ENCODE results near the gene NUP153.

Gene NUP153

GRCh38 chr6:17700421-17701416 is 6.0 kb downstream of the NUP153 start:
- Histone ChIP-seq H3K36me3 (peaks cover 40% of the 10 kb centered on the region), H3K4me2 (peak overlapping the region; percentile 94), H3K4me3 (peak overlapping the region; percentile 14; the same call in 1 of the 2 replicates), H3K27ac (peak overlapping the region; percentile 65), H4K20me1 (peaks cover 92% of the 10 kb centered on the region), H3K27me3 (no peaks in the 10 kb centered on the region), H3K9me3 (peaks cover 16% of the 10 kb centered on the region), H3K4me1 (peaks cover 55% of the 10 kb centered on the region), H3K9ac (peak overlapping the region; percentile 53; the same call in 1 of the 2 replicates)
- no peak for TF ChIP-seq Cebpa-rat (IDR thresholded peaks at IDR 0.05)

DNA sequence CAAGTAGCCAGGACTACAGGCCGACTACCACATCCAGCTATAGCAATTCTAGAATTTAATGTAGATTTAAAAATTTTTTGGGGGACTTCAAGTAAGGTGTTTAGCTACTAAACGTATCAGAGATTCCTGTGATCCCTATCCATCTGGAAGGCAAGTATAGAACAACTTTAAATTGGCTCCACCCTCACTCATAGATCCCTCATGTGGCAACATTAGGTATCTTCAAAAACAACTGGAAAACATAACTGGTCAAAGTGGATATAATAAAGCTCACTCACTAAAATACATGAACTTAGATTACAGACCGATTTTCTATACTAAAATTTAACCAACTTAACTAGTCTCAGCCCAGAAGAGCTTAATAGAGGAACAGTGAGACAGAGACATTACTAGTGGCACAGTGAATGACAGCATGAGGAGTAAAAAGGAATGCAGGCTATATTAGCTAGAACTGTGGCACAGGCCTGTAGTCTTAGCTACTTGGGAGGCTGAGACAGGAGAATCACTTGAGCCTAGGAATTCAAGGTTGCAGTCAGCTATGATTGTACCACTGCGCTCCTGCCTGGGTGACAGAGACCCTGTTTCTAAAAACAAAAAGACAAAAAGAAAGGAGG is 14.7 kb downstream of the NUP153 start:
- no peak for TF ChIP-seq Cebpa-rat (IDR thresholded peaks at IDR 0.05)
- H3K4me2 ChIP-seq: no peak overlapping the region
- peaks cover 81% of the 10 kb centered on the region for H3K36me3 ChIP-seq
- H3K9ac ChIP-seq: no peak overlapping the region
- H3K4me3 ChIP-seq: no peak overlapping the region
- no peaks in the 10 kb centered on the region for H3K27me3 ChIP-seq
- peaks cover 13% of the 10 kb centered on the region; the same call in 1 of the 2 replicates for H3K9me3 ChIP-seq
- peaks cover 6% of the 10 kb centered on the region; the same call in 1 of the 2 replicates for H3K4me1 ChIP-seq
- H3K27ac ChIP-seq: no peak overlapping the region
- peaks cover 100% of the 10 kb centered on the region for H4K20me1 ChIP-seq

GRCh38 chr6:17688481-17688880 is 18.2 kb downstream of the NUP153 start:
- peaks cover 85% of the 10 kb centered on the region for H3K36me3 ChIP-seq
- TF ChIP-seq Cebpa-rat (IDR thresholded peaks at IDR 0.05): no peak
- peaks cover 96% of the 10 kb centered on the region for H4K20me1 ChIP-seq
- no peak overlapping the region for H3K27ac ChIP-seq
- no peak overlapping the region for H3K9ac ChIP-seq
- H3K4me2 ChIP-seq: no peak overlapping the region
- H3K9me3 ChIP-seq: peaks cover 9% of the 10 kb centered on the region; the same call in 1 of the 2 replicates
- no peak overlapping the region for H3K4me3 ChIP-seq
- peaks cover 6% of the 10 kb centered on the region; the same call in 1 of the 2 replicates for H3K4me1 ChIP-seq
- H3K27me3 ChIP-seq: no peaks in the 10 kb centered on the region

DNA sequence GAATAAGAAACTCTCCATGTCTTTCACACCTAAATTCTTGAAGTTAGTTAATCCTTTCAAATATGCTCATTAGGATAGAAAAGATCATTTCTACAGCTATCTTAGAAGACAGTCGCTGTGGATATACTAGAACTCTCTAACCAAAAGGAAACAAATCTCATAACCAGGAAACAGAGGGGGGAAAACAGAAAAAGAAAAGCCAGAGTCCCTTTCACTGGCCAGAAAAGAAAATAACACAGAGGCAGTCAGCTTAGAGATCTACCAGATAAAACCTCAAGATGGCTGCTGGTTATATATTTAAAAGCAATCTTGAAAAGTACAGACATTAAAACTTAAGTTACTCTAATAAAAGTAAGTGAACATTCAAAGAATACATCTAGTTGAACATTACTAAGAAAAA is 19.6 kb downstream of the NUP153 start:
- H3K9me3 ChIP-seq: peaks cover 5% of the 10 kb centered on the region; the same call in 1 of the 2 replicates
- peaks cover 96% of the 10 kb centered on the region for H4K20me1 ChIP-seq
- H3K36me3 ChIP-seq: peaks cover 89% of the 10 kb centered on the region

GRCh38 chr6:17684134-17684533 is 22.6 kb downstream of the NUP153 start:
- Histone ChIP-seq H3K4me2 (no peak overlapping the region), H3K4me1 (0 out of 2 replicates have a peak, but pooled peaks cover 5% of the 10 kb centered on the region), H3K9ac (no peak overlapping the region), H3K27ac (no peak overlapping the region), H4K20me1 (peaks cover 96% of the 10 kb centered on the region), H3K4me3 (no peak overlapping the region), H3K36me3 (peaks cover 92% of the 10 kb centered on the region), H3K27me3 (no peaks in the 10 kb centered on the region), H3K9me3 (peaks cover 5% of the 10 kb centered on the region; the same call in 1 of the 2 replicates)
- TF ChIP-seq Cebpa-rat (IDR thresholded peaks at IDR 0.05): no peak

More for the DNA sequence above, 19.6 kb downstream of the NUP153 start:
- Histone ChIP-seq H3K4me2 (no peak overlapping the region), H3K4me1 (peaks cover 11% of the 10 kb centered on the region; the same call in 1 of the 2 replicates), H3K27me3 (no peaks in the 10 kb centered on the region), H3K9ac (no peak overlapping the region), H3K4me3 (no peak overlapping the region), H3K27ac (no peak overlapping the region)
- no peak for TF ChIP-seq Cebpa-rat (IDR thresholded peaks at IDR 0.05)

DNA sequence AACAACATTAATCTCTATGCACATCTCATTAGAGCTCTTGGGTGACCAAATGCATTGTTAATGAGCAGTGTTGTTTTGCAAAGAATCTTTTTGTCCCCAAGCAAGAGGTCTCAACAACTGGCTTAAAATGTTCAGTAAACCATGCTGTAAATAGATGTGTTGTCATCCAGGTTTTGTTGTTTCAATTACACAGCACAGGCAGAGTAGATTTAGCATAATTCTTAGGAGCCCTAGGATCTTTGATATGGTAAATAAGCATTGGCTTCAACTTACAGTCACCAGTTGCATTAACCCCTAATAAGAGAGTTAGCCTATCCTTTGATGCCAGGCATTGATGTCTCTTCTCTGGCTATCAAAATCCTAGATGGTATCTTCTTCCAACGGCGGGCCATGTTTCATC is 23.3 kb downstream of the NUP153 start:
- Histone ChIP-seq H3K4me2 (no peak overlapping the region), H3K4me3 (no peak overlapping the region), H4K20me1 (peaks cover 96% of the 10 kb centered on the region)

GRCh38 chr6:17679726-17680125 is 27.0 kb downstream of the NUP153 start:
- H4K20me1 ChIP-seq: peaks cover 100% of the 10 kb centered on the region
- peaks cover 92% of the 10 kb centered on the region for H3K36me3 ChIP-seq

More for the DNA sequence above, 23.3 kb downstream of the NUP153 start:
- Histone ChIP-seq H3K36me3 (peaks cover 90% of the 10 kb centered on the region), H3K27me3 (no peaks in the 10 kb centered on the region), H3K9me3 (peaks cover 5% of the 10 kb centered on the region; the same call in 1 of the 2 replicates), H3K4me1 (0 out of 2 replicates have a peak, but pooled peaks cover 5% of the 10 kb centered on the region), H3K27ac (no peak overlapping the region), H3K9ac (no peak overlapping the region)
- no peak for TF ChIP-seq Cebpa-rat (IDR thresholded peaks at IDR 0.05)

DNA sequence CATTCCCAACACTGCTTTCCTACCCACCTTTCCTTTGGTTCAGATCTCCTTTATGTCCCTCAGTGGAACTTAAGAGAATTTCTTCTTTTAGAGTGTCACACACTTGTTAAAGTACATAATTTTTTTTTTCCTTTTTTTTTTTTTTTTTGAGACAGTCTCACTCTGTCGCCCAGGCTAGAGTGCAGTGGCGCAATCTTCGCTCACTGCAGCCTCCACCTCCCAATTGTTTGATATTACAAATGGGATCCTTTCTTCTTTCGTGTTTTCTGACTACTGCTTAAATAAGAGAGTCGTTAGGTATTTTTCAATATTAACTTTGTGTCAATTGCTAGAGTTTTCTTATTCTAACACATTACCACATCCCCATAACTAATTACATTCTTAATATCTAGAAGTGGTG is 29.1 kb downstream of the NUP153 start:
- Histone ChIP-seq H3K9ac (no peak overlapping the region), H3K27ac (no peak overlapping the region), H3K36me3 (peaks cover 92% of the 10 kb centered on the region), H3K27me3 (no peaks in the 10 kb centered on the region), H3K4me3 (no peak overlapping the region), H4K20me1 (peaks cover 100% of the 10 kb centered on the region), H3K9me3 (peaks cover 5% of the 10 kb centered on the region; the same call in 1 of the 2 replicates), H3K4me1 (no peaks in the 10 kb centered on the region), H3K4me2 (no peak overlapping the region)
- TF ChIP-seq Cebpa-rat (IDR thresholded peaks at IDR 0.05): no peak

More at GRCh38 chr6:17679726-17680125, 27.0 kb downstream of the NUP153 start:
- no peak for TF ChIP-seq Cebpa-rat (IDR thresholded peaks at IDR 0.05)
- Histone ChIP-seq H3K27ac (no peak overlapping the region), H3K9me3 (peaks cover 5% of the 10 kb centered on the region; the same call in 1 of the 2 replicates), H3K4me1 (0 out of 2 replicates have a peak, but pooled peaks cover 5% of the 10 kb centered on the region), H3K9ac (no peak overlapping the region), H3K27me3 (no peaks in the 10 kb centered on the region), H3K4me3 (no peak overlapping the region), H3K4me2 (no peak overlapping the region)

GRCh38 chr6:17673543-17674254 is 33.0 kb downstream of the NUP153 start:
- no peak overlapping the region for H3K4me3 ChIP-seq
- peaks cover 97% of the 10 kb centered on the region for H4K20me1 ChIP-seq
- H3K27me3 ChIP-seq: no peaks in the 10 kb centered on the region
- no peak overlapping the region for H3K27ac ChIP-seq
- no peak overlapping the region for H3K4me2 ChIP-seq
- H3K36me3 ChIP-seq: peaks cover 98% of the 10 kb centered on the region
- H3K9me3 ChIP-seq: peaks cover 14% of the 10 kb centered on the region
- TF ChIP-seq Cebpa-rat (IDR thresholded peaks at IDR 0.05): no peak
- no peak overlapping the region for H3K9ac ChIP-seq
- peaks cover 11% of the 10 kb centered on the region; the same call in 1 of the 2 replicates for H3K4me1 ChIP-seq
